ENCODE data around the gene NAB1.
"Not testable (repeated sequence)": the region's sequence is repeated elsewhere in the genome, so short reads cannot be mapped to it uniquely, and the experiment has no call there.

NAB1 gene, protein sequence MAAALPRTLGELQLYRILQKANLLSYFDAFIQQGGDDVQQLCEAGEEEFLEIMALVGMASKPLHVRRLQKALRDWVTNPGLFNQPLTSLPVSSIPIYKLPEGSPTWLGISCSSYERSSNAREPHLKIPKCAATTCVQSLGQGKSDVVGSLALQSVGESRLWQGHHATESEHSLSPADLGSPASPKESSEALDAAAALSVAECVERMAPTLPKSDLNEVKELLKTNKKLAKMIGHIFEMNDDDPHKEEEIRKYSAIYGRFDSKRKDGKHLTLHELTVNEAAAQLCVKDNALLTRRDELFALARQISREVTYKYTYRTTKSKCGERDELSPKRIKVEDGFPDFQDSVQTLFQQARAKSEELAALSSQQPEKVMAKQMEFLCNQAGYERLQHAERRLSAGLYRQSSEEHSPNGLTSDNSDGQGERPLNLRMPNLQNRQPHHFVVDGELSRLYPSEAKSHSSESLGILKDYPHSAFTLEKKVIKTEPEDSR

GRCh38 chr2:190649035-190649797 lies at the start of gene NAB1:
Gene NAB1, plus strand, starts transcription at chr2:190649083. Its CDS starts 10,094 bp downstream, at chr2:190659177.
- TF ChIP-seq CTCF (IDR thresholded peaks at IDR 0.05; ENCODE audit: extremely low read depth, missing control alignments): no peak
- peak; percentile 83 for DNase-seq (ENCODE audit: low spot score)

GRCh38 chr2:190599546-190600220 lies 49.2 kb upstream of the NAB1 start:
- no peak for DNase-seq (ENCODE audit: low spot score)

DNA sequence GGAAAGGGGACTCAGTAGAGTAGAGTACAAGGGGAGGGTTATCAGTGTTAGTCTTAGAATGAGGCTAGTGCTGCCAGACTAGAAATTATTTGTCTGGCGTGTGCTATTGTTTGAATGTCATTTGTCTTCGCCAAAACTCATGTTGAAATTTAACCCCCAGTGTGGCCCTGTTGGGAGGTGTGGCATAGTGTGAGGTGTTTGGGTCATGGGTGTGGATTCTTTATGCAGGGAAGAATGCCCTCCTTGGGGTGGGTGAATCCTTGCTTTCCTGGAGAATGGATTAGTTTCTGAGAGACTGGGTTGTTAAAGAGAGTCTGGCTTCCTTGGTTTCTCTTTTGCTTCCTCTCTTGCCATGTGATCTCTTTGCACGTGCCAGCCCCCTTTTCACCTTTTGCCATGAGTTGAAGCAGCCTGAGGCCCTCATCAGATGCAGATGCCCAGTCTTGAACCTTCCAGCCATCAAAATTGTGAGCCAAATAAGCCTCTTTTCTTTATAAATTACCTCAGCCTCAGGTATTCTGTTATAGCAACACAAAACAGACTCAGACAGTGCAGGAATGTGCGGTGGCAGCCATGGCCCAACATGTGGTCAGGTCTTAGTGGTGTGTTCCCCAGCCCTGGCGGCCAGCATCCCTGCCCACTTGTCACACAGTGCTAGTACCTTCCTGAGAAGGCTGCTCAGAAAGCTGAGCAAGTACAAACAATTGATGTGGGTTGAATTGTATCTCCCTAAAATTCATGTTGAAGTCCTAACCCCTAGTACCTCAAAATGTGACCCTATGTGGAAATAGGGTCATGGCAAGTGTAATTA lies 48.4 kb upstream of the NAB1 start:
- no peak for DNase-seq (ENCODE audit: low spot score)
- no peak for TF ChIP-seq CTCF (IDR thresholded peaks at IDR 0.05; ENCODE audit: extremely low read depth, missing control alignments)

More at GRCh38 chr2:190599546-190600220, 49.2 kb upstream of the NAB1 start:
- TF ChIP-seq CTCF (IDR thresholded peaks at IDR 0.05; ENCODE audit: extremely low read depth, missing control alignments): no peak

DNA sequence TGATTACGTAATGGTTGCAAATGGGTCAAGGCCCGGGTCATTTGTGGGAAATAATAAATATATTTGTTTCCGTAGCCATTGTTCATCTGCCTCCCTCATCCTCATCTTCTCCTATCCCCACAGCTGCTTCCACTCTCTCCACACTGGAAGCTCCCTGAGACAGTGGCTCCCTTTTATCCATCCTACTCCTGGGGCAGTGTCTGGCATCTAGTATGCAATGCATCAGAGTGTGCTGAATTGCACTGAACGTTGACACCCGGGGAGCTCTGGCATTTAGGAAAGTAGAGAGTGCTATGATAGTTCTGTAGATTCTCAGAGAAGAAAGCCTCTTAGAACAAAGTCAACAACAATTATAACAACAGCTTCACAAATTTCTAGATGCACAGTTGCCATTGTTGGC lies 45.5 kb upstream of the NAB1 start:
- no peak for DNase-seq (ENCODE audit: low spot score)
- TF ChIP-seq CTCF (IDR thresholded peaks at IDR 0.05; ENCODE audit: extremely low read depth, missing control alignments): no peak

- DNase-seq (ENCODE audit: low spot score): no peak
- no peak for TF ChIP-seq CTCF (IDR thresholded peaks at IDR 0.05; ENCODE audit: extremely low read depth, missing control alignments)
Observed at GRCh38 chr2:190607014-190607597, 41.8 kb upstream of the NAB1 start.

GRCh38 chr2:190607657-190608357 lies 41.1 kb upstream of the NAB1 start:
- no peak for TF ChIP-seq CTCF (IDR thresholded peaks at IDR 0.05; ENCODE audit: extremely low read depth, missing control alignments)
- no peak for DNase-seq (ENCODE audit: low spot score)

- DNase-seq (ENCODE audit: low spot score): not testable (repeated sequence)
Observed at GRCh38 chr2:190608863-190609262, 40.0 kb upstream of the NAB1 start.

GRCh38 chr2:190609397-190609796 lies 39.5 kb upstream of the NAB1 start:
- DNase-seq (ENCODE audit: low spot score): not testable (repeated sequence)

- DNase-seq (ENCODE audit: low spot score): not testable (repeated sequence)
Observed at GRCh38 chr2:190610528-190610927, 38.4 kb upstream of the NAB1 start.

Data from GM20000 (cell line).